HG02938 (cell line): ENCODE results near the gene PBX3.

Experiments
- ATAC-seq: cut with Tn5 transposase; IDR thresholded peaks from one replicate; pipeline ENCODE4 v1.9.1; 2021; ENCODE audit warnings: mild to moderate bottlenecking, moderate library complexity; ENCODE audit not compliant: unreplicated experiment

PBX3 gene

GRCh38 chr9:125897481-125897880 lies 150.3 kb downstream of the PBX3 start:
- ATAC-seq: no peak

DNA sequence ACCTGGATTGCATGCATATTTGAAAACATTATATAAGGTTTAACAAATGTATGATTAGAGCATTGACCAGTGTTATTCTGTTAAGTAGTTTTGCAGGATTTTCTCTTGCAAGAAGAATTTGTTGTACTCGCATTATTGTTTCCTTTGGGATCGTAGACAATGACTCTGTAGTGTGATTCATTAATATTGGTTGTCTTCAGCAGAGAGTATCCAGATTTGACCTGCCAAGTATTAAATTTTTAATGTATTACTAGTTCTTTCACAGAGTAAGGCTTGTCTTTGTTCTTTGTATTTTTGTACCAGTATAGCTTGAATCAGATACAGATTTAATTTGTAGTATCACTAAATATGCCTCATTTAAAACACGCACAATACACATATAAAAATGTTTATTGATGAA lies 155.0 kb downstream of the PBX3 start:
- ATAC-seq: no peak

GRCh38 chr9:125902831-125903512 lies 155.8 kb downstream of the PBX3 start:
- ATAC-seq: no peak

DNA sequence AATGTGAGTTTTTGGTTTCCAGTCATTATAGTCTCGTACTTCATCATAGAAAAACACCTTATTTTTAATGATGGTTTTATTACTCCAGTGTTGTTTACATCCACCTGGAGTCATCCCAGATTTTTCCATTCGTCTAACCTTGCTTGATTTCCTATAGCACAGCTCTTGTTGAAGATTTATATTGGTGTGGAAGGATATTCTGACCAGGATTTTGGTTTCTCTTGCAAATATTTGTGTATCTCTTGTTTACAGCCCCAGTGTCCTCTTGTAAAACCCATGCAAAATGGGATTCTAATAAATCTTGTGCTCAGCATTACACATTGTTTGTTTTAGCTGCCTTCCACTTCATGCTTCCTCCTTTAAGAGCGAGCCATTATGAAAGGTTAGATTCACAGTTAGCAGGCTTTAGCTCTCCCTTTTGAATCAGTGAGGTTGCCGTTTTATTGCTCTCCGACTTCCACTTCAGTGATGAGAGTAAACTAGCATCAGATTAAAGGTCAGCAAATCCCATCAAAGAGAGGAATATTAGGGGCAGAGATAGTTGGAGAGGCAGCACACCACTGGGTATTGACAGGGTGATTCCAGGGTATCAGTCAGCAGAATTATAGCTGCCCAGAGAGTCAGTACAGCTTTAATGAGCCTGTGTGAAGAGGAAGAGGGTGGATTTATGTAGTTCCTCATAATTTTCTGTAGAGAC lies 157.1 kb downstream of the PBX3 start:
- no peak for ATAC-seq

- no peak for ATAC-seq
These were observed 159.0 kb downstream of the PBX3 start for GRCh38 chr9:125906144-125906543.

- ATAC-seq: no peak
These were observed 159.7 kb downstream of the PBX3 start for GRCh38 chr9:125906893-125907292.

DNA sequence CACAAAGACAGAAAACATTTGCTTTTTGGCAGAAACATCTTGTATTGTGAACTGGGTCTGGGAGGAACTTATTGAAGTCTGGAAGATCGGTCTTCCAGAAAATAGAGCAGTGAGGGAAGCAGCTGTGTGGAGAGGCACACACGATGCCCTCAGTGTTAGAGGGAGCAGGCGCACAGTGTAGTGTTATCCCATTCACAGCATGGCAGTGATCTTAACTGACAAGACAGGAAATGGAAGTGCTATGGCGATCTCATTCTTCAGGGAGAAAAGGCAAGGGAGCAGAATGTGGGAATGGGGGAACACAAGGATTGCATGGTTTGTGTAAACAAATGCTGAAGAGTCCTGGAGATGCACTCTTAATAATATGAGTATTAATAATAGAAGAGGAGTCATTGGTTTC lies 161.0 kb downstream of the PBX3 start:
- no peak for ATAC-seq

DNA sequence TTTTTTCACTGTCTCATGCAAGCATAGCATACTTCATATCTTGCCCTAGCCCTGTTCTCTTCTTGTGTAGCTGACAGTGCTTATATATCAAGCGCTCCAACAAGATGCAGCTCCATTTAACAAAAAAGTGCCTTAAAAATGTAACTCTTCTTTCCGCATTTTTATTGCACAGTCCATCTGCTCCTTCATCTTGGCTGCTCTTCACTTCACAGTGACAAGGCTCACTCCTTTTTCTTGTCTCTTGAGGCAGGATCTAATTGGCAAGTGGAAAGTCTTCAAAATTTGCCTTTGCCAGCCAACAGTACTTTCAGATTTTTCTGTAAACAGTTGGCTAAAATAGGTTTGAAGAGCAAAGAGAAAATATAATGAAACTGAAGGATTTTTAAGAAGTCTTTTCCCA lies 161.8 kb downstream of the PBX3 start:
- no peak for ATAC-seq

DNA sequence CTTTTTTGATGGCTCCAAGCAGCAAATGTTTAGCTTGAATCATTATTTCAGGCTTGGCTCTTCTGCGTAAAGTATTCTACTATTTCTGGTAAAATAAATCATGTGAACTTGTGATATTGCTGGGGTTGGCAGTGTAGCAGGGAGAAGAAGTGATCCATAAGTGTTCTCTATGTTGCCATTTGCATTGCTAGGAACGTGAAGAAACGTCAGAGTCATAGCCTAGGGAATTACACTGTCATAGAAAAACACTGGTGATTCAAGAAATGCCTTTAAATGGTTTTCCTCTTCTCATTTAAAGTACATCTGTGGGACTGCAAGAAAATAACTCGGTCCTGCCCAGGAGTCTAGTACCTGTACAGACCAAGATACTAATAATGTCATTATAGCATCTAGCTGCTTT lies 162.3 kb downstream of the PBX3 start:
- ATAC-seq: no peak

GRCh38 chr9:125910286-125910685 lies 163.1 kb downstream of the PBX3 start:
- no peak for ATAC-seq

- ATAC-seq: no peak
These were observed 164.9 kb downstream of the PBX3 start for GRCh38 chr9:125911861-125912644.

DNA sequence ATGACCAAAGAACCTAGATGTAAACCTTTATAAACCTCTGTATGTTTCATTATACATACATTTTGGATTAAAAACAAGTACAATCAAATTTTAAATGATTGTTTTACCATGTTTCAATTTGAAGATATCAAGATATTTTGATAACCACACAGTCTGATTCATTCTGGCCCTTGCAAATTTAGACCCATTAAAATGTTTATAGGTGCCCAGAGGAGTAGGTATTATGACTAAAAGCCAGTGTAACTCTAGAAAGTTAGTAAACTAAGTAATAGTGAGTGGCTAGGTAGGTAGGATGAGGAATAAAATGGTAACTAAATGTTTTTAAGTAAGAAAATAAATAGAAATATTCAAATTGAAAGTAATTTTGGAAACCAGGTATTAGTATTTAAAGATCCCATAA lies 165.5 kb downstream of the PBX3 start:
- no peak for ATAC-seq

DNA sequence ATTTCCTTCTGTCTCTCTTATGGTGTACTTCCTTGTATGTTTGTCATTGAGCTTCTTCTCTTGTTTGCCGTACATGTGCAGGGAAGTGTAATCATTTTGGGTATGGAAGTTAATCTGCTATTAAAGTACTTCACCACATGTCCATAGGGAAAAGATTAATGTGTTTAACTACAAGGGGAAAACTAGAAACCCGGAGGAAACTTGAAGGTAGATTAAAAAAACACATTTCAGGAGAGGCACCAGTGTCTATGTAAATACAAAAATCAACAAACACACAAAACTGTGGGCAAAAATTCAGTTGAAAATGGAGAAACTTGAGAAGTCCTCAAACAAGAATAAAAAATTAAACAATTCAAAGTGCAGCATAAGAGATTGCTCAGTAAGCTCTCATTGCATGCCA lies 166.4 kb downstream of the PBX3 start:
- no peak for ATAC-seq

DNA sequence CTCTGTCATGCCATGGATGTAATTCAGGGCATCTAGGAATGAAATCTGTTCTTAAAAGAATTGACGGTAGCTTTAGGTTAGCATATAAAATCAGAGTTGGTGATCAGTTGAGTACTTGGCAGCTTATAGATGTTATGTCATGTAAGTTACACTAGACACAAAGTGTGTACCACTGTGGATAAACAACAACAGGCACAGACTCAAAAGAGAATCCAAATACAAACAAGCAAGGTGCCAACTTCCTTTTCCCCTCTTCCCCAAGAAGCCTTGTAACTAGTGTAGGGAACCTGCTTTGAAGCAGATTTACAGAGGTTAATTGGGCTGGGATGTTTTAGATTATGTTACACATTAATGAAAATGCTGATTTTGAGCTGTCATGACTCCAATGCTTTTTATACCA lies 167.2 kb downstream of the PBX3 start:
- no peak for ATAC-seq

GRCh38 chr9:125915606-125916005 lies 168.4 kb downstream of the PBX3 start:
- no peak for ATAC-seq

DNA sequence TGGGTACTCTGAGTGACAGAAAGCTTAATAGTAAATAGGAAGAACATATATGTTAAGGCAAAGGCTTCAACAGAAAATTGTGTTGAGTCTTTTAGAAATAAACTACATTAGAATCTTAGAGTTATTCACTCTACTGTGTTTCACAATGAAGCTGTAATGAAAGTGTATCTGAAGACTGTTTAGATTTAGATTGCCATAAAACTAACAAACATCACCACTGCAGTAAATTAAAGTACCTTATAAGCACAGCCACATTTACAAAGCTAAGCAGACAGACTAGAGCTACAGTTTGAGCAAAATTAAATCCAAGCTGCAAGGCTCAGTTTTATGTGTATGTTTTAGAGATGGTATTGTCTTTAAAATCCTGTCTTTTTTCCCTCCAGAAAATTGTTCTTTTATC lies 172.4 kb downstream of the PBX3 start:
- no peak for ATAC-seq

GRCh38 chr9:125920402-125920801 lies 173.2 kb downstream of the PBX3 start:
- no peak for ATAC-seq

DNA sequence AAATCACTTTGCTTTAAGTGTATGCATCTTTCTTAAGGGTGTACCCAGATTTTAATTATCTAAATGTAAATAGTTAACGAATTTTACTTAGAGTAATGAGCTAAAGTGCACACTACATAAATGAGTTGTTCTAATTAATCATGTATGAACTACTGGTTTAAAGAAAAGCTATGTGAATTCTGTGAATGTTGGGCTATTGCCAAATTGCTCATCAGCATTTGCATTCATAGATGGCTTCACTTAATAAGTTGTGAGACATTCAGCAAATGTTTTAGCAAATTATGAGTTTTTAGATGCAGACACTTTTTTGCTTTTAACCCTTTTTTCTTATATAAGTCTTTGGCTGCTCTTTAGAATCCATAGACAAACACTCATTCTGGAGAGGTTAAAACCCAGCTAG lies 175.7 kb downstream of the PBX3 start:
- ATAC-seq: no peak

DNA sequence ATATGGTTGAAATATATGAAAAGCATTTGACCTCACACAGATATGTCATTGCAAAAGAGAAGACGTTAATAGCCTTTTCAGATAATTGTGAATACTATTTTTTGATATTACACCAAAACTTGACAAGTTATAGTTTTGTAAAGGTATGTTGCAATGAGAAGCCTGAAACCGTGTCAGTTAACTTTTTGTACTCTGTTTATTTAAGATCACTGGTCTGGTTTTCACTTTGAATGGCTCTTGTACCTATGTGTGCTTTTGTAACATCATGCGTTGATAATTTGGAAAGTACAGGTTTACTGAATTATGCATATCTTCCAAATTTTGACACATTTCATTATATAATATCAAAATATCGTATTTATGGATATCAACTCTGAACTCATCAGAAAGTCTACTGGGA lies 177.2 kb downstream of the PBX3 start:
- no peak for ATAC-seq

DNA sequence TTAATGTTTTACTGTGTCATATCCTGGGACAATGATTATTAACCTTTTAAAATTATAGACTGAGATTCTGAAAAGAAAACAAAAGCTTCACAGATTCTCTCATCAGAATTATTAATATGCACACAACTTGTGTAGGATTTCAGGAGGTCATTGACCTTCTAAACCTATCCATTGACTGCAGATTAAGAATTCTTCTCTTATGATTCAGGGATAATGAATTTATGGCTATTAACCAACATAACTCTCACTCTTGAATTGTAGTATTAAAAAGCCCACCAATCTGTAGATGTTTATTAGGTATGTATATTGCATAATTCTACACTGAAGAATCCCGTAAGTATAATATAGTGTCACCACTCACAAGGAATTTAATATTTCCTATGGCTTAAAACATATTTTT lies 179.8 kb downstream of the PBX3 start:
- no peak for ATAC-seq

GRCh38 chr9:125929846-125930245 lies 182.7 kb downstream of the PBX3 start:
- ATAC-seq: no peak

- no peak for ATAC-seq
These were observed 184.0 kb downstream of the PBX3 start for GRCh38 chr9:125931211-125931610.
